HL-60 (cell line): ENCODE measurements around the gene FBXO17.

Experiments used
- DNase-seq, 2 experiments: peaks; one replicate each; pipeline ENCODE4 v3.0.0-alpha.2; 2010 to 2020; ENCODE audit warnings: low read depth in 1 of 2, low spot score in 1 of 2
- H3K27ac ChIP-seq: fragments of 250-450 bp; sonication (Bioruptor Pico); replicated peaks from 2 replicates; pipeline ENCODE4 v1.5.1; 2020; ENCODE audit warnings: mild to moderate bottlenecking, moderate library complexity
- H3K27me3 ChIP-seq: fragments of 250-450 bp; sonication (Bioruptor Pico); 2 replicates; pipeline ENCODE4 v1.5.1; 2021; ENCODE audit warnings: mild to moderate bottlenecking, moderate library complexity; ENCODE audit not compliant: insufficient read depth, poor library complexity, severe bottlenecking
- H3K4me3 ChIP-seq: replicated peaks from 2 replicates; pipeline ENCODE4 v1.5.1; 2011; ENCODE audit warnings: mild to moderate bottlenecking, control low read depth, low read length; ENCODE audit not compliant: insufficient read depth
- GABPA ChIP-seq: IDR thresholded peaks from 2 replicates; pipeline ENCODE4 v1.6.1; 2012; ENCODE audit warnings: low read depth
- POLR2AphosphoS5 ChIP-seq: IDR thresholded peaks from 2 replicates; pipeline ENCODE4 v1.6.1; 2012; ENCODE audit warnings: low read depth
- SPI1 ChIP-seq: IDR thresholded peaks from 2 replicates; pipeline ENCODE4 v1.6.1; 2012; ENCODE audit warnings: low read depth, mild to moderate bottlenecking, borderline replicate concordance
- TF ChIP-seq, protein P1 (sequence below): IDR thresholded peaks from one replicate; pipeline ENCODE4 v1.5.1; 2011; ENCODE audit warnings: low read length, control low read depth, inconsistent platforms; ENCODE audit not compliant: insufficient read depth
- TF ChIP-seq, protein P2 (sequence below): IDR thresholded peaks from 2 replicates; pipeline ENCODE4 v1.6.1; 2012; ENCODE audit warnings: low read depth; ENCODE audit not compliant: insufficient replicate concordance

Gene FBXO17

DNA sequence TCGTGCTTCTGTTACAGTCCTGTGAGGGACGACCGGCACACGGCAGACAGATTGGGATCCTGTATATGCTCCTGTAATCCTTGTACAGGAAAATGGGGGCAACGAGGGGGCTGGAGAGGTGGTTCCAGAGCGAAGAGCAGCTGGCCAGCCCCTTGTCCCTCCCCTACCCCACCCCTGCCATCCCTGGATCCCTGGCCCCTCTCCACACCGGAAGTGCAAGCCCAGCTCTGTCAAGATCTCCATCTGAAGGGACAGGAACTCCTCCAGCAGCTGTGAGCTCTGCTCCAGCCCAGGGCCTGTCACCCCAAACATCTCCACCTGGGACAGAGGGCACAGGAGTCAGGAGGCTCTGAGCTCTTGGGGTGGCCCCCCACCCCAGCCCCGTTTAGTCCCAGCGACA is 58.0 kb downstream of the FBXO17 start:
- Histone ChIP-seq H3K27me3 (no peaks in the 10 kb centered on the region), H3K4me3 (no peak overlapping the region), H3K27ac (no peak overlapping the region)
- TF ChIP-seq POLR2AphosphoS5 = no peak
- no peak for DNase-seq

DNA sequence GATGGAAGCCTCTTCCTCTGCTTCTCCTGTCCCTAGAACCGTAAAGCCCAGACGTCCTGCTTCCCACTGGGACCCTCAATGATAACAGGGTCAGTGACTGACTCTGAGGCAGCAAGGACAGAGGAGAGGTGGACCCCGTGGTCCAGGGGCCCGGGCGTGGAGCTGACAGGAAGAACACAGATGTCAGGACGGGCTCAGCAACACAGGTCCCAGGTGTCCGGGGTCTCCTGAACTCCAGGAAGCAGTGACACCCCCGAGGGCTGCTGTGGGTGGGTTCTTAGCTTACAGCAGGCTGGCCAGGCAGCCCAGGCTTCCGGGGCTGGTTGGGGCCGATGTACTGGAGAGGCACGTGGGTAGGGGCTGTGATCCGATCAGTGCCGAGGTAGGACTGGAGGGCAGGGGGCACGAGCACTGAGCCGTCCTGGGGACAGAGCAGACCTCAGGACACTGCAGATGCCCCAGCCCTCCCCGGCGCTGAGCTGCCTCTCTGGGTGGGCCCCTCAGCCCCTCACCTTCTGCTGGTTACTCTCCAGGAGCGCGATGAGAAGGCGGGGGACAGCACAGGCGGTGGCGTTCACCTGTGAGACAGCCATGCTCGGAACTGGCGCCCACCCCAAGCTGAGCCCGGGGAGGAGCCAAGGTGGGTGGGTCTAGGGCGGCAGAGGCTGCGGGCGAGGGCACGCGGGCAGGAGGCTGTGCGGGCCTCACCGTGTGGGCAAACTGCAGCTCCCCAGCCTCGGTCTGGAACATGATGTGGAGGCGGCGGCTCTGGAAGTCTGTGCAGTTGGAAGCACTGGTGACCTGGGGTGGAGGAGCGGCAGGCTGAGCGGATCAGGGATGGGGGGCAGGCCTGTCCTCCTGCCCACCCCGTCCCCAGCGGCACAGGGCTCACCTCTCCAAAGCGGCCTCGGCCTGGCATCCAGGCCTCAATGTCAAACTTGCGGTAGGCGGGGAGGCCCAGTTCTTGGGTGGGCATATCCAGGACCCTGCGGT is 59.9 kb downstream of the FBXO17 start:
- no peak overlapping the region for H3K27ac ChIP-seq
- DNase-seq = no peak
- no peaks in the 10 kb centered on the region for H3K27me3 ChIP-seq
- TF ChIP-seq, protein P1, sequence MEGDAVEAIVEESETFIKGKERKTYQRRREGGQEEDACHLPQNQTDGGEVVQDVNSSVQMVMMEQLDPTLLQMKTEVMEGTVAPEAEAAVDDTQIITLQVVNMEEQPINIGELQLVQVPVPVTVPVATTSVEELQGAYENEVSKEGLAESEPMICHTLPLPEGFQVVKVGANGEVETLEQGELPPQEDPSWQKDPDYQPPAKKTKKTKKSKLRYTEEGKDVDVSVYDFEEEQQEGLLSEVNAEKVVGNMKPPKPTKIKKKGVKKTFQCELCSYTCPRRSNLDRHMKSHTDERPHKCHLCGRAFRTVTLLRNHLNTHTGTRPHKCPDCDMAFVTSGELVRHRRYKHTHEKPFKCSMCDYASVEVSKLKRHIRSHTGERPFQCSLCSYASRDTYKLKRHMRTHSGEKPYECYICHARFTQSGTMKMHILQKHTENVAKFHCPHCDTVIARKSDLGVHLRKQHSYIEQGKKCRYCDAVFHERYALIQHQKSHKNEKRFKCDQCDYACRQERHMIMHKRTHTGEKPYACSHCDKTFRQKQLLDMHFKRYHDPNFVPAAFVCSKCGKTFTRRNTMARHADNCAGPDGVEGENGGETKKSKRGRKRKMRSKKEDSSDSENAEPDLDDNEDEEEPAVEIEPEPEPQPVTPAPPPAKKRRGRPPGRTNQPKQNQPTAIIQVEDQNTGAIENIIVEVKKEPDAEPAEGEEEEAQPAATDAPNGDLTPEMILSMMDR = no peak
- TF ChIP-seq, protein P2, sequence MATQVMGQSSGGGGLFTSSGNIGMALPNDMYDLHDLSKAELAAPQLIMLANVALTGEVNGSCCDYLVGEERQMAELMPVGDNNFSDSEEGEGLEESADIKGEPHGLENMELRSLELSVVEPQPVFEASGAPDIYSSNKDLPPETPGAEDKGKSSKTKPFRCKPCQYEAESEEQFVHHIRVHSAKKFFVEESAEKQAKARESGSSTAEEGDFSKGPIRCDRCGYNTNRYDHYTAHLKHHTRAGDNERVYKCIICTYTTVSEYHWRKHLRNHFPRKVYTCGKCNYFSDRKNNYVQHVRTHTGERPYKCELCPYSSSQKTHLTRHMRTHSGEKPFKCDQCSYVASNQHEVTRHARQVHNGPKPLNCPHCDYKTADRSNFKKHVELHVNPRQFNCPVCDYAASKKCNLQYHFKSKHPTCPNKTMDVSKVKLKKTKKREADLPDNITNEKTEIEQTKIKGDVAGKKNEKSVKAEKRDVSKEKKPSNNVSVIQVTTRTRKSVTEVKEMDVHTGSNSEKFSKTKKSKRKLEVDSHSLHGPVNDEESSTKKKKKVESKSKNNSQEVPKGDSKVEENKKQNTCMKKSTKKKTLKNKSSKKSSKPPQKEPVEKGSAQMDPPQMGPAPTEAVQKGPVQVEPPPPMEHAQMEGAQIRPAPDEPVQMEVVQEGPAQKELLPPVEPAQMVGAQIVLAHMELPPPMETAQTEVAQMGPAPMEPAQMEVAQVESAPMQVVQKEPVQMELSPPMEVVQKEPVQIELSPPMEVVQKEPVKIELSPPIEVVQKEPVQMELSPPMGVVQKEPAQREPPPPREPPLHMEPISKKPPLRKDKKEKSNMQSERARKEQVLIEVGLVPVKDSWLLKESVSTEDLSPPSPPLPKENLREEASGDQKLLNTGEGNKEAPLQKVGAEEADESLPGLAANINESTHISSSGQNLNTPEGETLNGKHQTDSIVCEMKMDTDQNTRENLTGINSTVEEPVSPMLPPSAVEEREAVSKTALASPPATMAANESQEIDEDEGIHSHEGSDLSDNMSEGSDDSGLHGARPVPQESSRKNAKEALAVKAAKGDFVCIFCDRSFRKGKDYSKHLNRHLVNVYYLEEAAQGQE = no peak
- TF ChIP-seq SPI1 (no peak), POLR2AphosphoS5 (no peak), GABPA (no peak)
- no peak overlapping the region for H3K4me3 ChIP-seq

DNA sequence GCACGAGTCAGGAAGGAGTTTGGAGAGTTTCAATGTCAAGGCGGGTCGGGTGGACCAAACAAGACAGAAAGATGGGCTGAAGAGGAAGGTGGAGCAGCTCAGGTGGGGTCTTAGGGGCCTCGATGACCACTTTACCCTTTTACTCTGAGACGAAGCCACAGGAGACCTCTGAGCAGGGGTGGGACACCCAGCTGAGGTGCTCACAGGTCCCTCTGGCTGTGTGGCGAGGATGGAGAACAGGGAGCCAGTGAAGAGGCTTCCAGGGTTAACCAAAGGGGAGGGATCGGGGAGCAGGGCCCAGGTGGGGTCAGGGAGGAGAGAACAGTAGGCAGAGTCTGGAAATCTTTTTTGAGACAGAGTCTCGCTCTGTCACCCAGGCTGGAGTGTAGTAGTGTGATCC is 61.6 kb downstream of the FBXO17 start:
- no peak for DNase-seq
- no peak overlapping the region for H3K4me3 ChIP-seq
- no peaks in the 10 kb centered on the region for H3K27me3 ChIP-seq
- TF ChIP-seq, protein P1 = no peak
- no peak for TF ChIP-seq POLR2AphosphoS5
- TF ChIP-seq SPI1 = no peak
- TF ChIP-seq GABPA = no peak
- TF ChIP-seq, protein P2 = no peak
- no peak overlapping the region for H3K27ac ChIP-seq

DNA sequence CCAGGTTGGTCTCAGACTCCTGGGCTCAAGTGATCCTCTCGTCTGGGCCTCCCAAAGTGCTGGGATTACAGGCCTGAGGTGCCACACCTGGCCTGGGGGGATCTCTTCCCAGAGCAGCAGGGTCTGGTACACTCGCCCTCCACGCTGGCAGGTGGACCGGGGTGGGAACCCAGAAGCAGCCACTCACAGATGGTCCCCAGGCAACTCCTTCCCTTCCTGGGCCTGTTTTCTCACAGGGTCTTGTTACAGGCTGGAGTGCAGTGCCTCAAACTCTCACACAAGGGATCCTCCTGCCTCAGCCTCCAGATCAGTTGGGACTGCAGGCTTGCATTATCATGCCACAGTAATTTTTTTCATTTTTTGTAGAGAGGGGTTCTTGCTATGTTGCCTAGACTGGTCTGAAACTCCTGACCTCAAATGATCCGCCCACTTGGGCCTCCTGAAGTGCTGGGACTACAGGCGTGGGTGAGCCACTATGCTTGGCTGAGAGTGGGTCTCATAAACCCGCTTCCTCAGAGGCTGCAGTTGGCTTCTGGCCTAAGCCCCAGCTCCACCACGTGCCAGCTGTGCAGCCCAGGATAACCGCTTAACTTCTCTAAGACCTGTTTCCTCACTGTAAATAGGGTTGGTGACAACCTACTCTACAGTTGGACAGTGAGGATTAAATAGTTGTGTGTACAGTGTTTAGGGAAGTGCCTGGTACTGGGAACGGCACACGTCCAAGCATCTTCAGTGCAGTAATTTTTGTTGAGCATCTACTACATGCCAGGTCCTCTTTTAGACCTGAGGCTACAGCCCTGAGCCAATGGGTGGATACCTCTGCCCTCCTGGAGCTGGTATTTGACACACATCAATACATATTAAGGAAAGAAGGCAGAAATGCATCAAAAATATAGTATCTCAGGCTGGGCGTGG is 62.7 kb downstream of the FBXO17 start:
- no peak overlapping the region for H3K4me3 ChIP-seq
- peak; percentile 36 to 72 for DNase-seq
- no peaks in the 10 kb centered on the region for H3K27me3 ChIP-seq
- TF ChIP-seq SPI1 = peak; percentile 89
- TF ChIP-seq GABPA = no peak
- peak overlapping the region; percentile 51 for H3K27ac ChIP-seq
